NCI-H510A treated with DMSO at 0.1 percent for 48 hours (cell line): ENCODE results near the gene PCMTD2.

Experiments
- DNase-seq: peaks from one replicate; lab custom pipeline; 2025; lab: John Stamatoyannopoulos, UW

PCMTD2 gene

DNA sequence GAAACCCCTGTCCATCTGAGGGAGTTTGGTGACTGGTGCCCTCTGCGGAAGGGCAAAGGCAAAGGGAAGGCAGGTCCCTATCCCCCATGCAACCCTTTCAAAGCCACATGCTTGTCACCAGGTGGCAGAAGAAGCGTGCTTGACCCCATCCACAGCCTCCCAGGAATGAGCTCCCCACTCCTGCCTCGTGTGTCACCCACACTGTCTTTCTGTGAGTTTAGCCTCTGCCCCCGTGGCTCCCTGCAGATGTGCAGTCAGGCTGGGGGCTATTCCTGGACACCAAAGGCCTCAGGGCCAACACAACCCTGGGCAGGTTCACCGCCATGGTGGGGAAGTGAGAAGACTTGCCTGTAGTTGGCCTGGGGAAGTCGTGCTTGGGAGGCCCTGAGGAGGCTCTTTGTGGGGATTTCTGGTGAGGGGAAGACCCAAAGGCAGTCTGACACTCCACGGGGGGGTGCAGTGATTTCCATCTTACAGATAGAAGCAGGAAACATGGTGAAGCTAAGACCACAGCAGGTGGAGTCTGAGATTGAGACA, 16.6 kb upstream of the PCMTD2 start:
- no peak for DNase-seq

DNA sequence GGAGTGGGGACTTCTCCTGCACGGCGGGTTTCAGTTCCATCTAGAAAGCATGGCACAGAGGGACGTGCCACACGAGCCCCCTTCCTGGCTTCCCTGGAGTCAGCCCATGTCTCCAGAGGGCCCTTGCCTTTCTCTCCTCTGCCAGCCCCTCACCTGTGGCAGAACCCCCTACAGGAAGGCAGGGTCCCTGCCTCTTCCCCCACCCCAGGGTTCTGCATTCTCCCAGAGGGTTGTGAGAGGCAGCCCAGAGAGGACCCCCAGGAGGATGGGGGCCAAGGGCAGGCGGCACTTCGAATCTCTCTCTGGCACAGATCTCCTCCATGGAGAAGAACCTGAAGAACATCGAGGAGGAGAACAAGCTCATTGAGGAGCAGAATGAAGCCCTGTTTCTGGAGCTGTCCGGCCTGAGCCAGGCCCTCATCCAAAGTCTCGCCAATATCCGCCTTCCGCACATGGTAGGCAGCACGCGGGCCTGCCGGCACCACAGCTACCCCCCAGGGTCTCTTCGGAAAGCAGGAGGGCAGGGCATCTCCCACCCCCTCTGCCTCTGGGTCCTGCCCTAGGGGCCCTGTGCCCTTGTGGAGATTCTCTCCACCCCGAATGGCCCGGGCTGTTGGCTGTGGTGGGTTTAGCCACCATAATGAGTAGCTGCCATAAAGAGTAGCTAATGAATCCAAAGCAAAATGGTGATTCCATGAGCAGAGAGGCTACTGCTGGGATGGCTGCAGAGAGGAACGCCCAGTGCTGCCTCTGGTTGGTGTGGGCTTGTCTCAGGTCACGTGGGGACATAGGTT, 15.9 kb upstream of the PCMTD2 start:
- DNase-seq = no peak

GRCh38 chr20:64240243-64241015, 15.1 kb upstream of the PCMTD2 start:
- no peak for DNase-seq

GRCh38 chr20:64241061-64241460, 14.5 kb upstream of the PCMTD2 start:
- no peak for DNase-seq

- no peak for DNase-seq
Measured at GRCh38 chr20:64242003-64242796, 13.3 kb upstream of the PCMTD2 start.

DNA sequence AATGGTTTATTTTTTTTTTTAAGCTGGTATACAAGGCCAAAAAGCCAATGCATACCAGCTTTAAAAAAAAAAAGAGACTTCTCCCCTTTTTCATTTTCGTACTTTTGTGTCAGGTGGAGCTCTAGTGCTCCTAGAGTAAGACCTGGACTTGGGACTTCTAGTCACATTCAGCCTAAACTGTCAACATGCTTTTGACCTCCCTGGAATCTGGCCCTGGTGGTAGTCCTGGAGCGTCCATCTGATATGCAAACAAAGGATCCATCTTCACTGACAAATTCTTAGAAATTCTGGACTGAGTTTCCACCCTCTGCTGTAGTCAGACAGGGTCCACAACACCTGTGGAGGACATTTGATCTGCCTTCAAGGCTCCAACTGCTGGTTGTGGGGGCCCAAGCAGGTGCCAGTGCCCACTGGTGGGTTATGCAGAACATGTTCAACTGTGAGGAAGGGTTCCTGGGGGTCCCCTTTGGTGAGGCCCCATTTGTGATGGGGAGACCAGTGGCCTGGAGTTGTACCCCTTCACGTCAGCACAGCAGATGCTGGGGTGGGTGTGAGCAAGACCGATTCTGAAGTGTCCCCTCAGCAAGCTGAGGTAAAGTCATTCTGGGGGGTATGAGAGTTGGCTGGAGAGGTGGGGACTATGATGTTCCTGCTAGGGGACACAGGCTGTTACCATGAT, 12.6 kb upstream of the PCMTD2 start:
- no peak for DNase-seq

GRCh38 chr20:64244281-64244805, 11.2 kb upstream of the PCMTD2 start:
- DNase-seq = no peak

- no peak for DNase-seq
Measured at GRCh38 chr20:64244870-64245603, 10.5 kb upstream of the PCMTD2 start.

- no peak for DNase-seq
Measured at GRCh38 chr20:64245746-64246595, 9.6 kb upstream of the PCMTD2 start.

- no peak for DNase-seq
Measured at GRCh38 chr20:64246616-64247306, 8.8 kb upstream of the PCMTD2 start.

DNA sequence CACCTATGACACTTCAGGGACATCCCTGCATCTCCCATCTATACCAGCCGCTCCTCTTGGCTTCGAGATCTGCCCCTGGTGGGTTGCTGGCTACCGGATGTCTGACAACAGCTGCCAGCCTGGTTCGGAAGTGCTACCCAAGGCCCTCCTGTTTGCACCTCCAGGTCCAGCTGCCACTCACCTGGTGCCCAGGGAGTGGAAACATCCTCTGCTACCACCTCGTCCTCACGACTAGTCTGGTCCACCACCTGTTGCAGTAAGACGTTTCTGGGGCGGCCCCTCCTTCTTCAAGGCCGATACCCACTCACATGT, 8.3 kb upstream of the PCMTD2 start:
- DNase-seq = no peak

DNA sequence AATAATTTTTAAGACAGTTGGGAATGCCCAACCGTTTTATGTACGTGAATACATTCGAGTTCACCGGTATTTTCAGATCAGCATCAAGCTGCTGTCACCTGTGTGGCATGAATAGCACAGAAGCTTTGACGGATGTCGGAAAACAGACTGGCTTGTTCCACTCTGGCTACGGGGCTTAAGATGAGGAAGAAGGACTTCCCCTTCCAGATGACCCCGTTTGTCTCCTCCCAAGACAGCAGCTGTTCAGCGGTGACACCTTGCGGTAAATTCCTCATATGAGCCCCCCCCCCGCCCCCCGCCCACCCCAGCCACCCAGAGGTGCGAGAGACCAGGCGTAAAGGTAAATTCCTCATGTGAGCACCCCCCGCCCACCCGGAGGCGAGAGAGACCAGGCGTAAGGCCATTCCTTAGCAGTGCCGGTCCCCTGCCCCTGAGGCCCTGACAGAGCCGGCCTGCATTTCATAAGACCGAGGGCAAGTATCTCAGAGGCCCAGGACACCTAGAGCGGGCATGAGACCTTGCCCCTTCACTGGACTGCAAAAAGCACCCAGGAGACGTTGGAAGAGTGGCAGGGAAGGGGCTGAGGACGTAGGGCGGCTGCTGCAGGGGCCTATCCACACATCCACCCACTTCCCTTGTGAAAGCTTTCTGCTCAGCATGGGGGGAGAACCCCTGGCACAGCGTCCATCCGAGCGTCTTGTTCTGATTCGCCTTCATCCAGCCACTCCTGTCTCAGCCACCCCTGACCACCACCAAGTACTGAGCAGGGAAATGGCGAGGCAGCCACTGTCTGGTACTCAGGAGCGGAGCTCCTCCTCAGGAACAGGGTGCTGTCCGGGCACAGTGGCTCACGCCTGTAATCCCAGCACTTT, 7.3 kb upstream of the PCMTD2 start:
- DNase-seq = no peak

DNA sequence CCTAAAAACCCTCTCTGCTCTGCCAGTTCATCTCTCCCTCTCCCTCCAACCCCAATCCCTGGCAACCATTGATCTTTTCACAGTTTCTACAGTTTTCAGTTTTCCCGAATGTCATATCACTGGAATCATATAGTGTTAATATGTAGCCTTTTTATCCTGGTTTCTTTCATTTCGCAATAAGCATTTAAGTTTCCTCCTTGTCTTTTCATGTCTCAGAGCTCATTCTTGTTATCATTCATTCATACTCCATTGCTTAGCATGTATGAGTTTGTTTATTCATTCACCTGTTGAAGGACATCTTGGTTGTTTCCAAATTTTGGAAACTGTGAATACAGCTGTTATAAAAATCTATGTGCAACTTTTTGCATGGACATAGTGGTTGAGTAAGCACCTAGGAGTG, 5.5 kb upstream of the PCMTD2 start:
- DNase-seq = no peak

DNA sequence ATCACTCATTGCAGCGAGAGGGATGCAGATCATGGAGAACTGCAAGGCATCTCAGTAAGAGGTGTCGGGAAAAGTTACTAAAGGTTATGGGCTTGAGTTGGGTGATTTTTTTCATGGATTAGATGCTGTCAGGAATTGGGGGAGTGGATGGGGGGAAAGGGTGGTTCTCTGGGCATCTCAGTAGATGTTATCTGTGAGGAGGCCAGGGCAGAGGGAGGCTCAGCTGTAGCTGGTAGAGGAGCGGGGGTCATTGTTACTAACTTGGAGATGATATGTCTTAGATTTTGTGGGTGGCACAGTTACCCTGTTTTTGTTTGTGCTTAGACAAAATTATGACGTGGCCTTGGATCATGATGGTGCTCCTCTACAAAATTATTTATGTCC, 2.6 kb upstream of the PCMTD2 start:
- DNase-seq = no peak

DNA sequence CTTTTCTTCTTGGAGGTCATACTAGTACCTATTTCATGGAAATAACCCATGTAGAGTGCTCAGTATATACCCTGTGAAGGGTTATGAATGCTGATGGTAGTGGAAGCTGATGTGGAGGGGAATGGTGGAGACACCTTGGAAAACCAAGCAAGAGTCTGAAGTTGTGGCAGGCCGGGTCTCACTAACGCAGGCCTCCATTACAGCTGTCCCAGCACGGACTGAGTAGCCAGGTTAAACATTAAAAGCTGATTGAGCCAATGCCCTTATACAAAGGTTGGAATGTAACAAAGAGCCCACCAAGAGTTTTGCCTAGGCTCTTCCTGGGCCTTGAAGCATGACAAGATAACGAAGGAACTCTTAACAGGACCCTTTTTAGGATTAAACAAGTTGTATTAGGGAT, 2.1 kb upstream of the PCMTD2 start:
- no peak for DNase-seq

DNA sequence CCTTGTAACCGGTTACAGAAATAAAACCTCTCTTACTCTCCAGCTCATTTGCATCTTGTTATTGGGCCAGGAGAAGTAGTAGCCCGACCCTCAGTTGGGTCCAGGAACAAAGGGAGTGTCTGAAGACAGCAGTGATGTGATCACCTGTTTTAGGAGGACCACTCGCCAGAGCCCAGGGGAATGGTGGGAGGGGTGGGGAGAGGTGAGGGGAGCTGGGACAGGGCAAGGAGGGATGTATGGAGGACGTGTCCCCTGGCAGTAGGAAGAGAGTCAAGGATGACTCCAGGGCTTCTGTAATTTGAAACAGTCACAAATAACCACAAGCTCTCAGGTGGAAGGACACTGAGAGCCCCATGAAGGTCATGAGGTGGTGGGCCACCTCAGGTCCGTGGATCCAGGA, 1.4 kb upstream of the PCMTD2 start:
- no peak for DNase-seq

- DNase-seq = no peak
Measured at GRCh38 chr20:64254571-64255360, 782 bp upstream of the PCMTD2 start.
